Measurements from ENCODE around the gene E2F3. TPM values are rescaled to one million over a fixed set of nuclear protein-coding genes. Genes with fewer than 3 reads are reported as not detected.

The E2F3 gene
- total RNA-seq, 2 experiments from 2014 or later, result 16.0 to 17.0 TPM

- TF ChIP-seq, protein P1, sequence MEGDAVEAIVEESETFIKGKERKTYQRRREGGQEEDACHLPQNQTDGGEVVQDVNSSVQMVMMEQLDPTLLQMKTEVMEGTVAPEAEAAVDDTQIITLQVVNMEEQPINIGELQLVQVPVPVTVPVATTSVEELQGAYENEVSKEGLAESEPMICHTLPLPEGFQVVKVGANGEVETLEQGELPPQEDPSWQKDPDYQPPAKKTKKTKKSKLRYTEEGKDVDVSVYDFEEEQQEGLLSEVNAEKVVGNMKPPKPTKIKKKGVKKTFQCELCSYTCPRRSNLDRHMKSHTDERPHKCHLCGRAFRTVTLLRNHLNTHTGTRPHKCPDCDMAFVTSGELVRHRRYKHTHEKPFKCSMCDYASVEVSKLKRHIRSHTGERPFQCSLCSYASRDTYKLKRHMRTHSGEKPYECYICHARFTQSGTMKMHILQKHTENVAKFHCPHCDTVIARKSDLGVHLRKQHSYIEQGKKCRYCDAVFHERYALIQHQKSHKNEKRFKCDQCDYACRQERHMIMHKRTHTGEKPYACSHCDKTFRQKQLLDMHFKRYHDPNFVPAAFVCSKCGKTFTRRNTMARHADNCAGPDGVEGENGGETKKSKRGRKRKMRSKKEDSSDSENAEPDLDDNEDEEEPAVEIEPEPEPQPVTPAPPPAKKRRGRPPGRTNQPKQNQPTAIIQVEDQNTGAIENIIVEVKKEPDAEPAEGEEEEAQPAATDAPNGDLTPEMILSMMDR (IDR thresholded peaks at IDR 0.05), result no peak
- H3K9me3 Mint-ChIP-seq, result no peaks in the 10 kb centered on the region
- ATAC-seq (peak; percentile 79), DNase-seq (peak; percentile 15)
- peaks cover 64% of the 10 kb centered on the region for H3K36me3 Mint-ChIP-seq (ENCODE audit: low read depth)
- intact Hi-C loops (cut with micrococcal nuclease), result no loop called here
- H3K27me3 Mint-ChIP-seq, result no peaks in the 10 kb centered on the region
- ChIA-PET CTCF (interaction anchor here (1.0 to 1.2 kb wide), 2 partner anchors 114 to 119 kb away, joined by 3 to 8 read pairs; no protein-coding TSS in a partner anchor), POLR2A (interaction anchor here (1.0 kb wide), 1 partner anchor 90 kb away, joined by 3 read pairs; no protein-coding TSS in a partner anchor)
- H3K4me1 Mint-ChIP-seq (ENCODE audit: low read depth), result peaks cover 72% of the 10 kb centered on the region
- peak overlapping the region; percentile 36 for H3K4me3 Mint-ChIP-seq
- peak overlapping the region; percentile 74 for H3K27ac Mint-ChIP-seq
Measured at GRCh38 chr6:20409427-20409971, 7.8 kb downstream of the E2F3 start.

- intact Hi-C loops (cut with micrococcal nuclease), result no loop called here
- TF ChIP-seq, protein P1 (IDR thresholded peaks at IDR 0.05), result no peak
- Mint-ChIP-seq H3K36me3 (ENCODE audit: low read depth) (peaks cover 53% of the 10 kb centered on the region), H3K4me3 (no peak overlapping the region), H3K27me3 (no peaks in the 10 kb centered on the region), H3K9me3 (no peaks in the 10 kb centered on the region), H3K4me1 (ENCODE audit: low read depth) (peaks cover 80% of the 10 kb centered on the region), H3K27ac (peak overlapping the region; percentile 56)
- ATAC-seq (no peak), DNase-seq (no peak)
- CTCF ChIA-PET, result no interaction called here
- POLR2A ChIA-PET, result interaction anchor here (0.6 kb wide), 1 partner anchor 84 kb away, joined by 4 read pairs; no protein-coding TSS in a partner anchor
Measured at GRCh38 chr6:20411544-20411943, 9.9 kb downstream of the E2F3 start.

GRCh38 chr6:20411953-20412681 lies 10.4 kb downstream of the E2F3 start:
- ATAC-seq (no peak), DNase-seq (no peak)
- Mint-ChIP-seq H3K4me1 (ENCODE audit: low read depth) (peaks cover 80% of the 10 kb centered on the region), H3K27ac (peak overlapping the region; percentile 56), H3K9me3 (no peaks in the 10 kb centered on the region), H3K36me3 (ENCODE audit: low read depth) (peaks cover 47% of the 10 kb centered on the region), H3K27me3 (no peaks in the 10 kb centered on the region), H3K4me3 (no peak overlapping the region)
- intact Hi-C loops (cut with micrococcal nuclease), result no loop called here
- TF ChIP-seq, protein P1 (IDR thresholded peaks at IDR 0.05), result no peak
- ChIA-PET CTCF (no interaction called here), POLR2A (interaction anchor here (1.8 kb wide), 1 partner anchor 8 kb away, joined by 10 read pairs; no protein-coding TSS in a partner anchor)

GRCh38 chr6:20412682-20413073 lies 11.0 kb downstream of the E2F3 start:
- Mint-ChIP-seq H3K4me1 (ENCODE audit: low read depth) (peaks cover 77% of the 10 kb centered on the region), H3K9me3 (no peaks in the 10 kb centered on the region), H3K27me3 (no peaks in the 10 kb centered on the region), H3K4me3 (no peak overlapping the region), H3K27ac (peak overlapping the region; percentile 14), H3K36me3 (ENCODE audit: low read depth) (peaks cover 42% of the 10 kb centered on the region)
- ChIA-PET CTCF (interaction anchor here (1.5 to 1.8 kb wide), 2 partner anchors 111 to 116 kb away, joined by 4 read pairs; no protein-coding TSS in a partner anchor), POLR2A (interaction anchor here (1.8 kb wide), 1 partner anchor 8 kb away, joined by 10 read pairs; no protein-coding TSS in a partner anchor)
- ATAC-seq, result no peak
- intact Hi-C loops (cut with micrococcal nuclease), result no loop called here
- TF ChIP-seq, protein P1 (IDR thresholded peaks at IDR 0.05), result no peak
- DNase-seq, result no peak

GRCh38 chr6:20413826-20414225 lies 12.1 kb downstream of the E2F3 start:
- ChIA-PET CTCF (interaction anchor here (1.5 to 2.5 kb wide), 3 partner anchors 9 to 114 kb away, joined by 4 to 16 read pairs (median 4); no protein-coding TSS in a partner anchor), POLR2A (interaction anchor here (1.2 to 1.8 kb wide), 2 partner anchors 10 to 93 kb away, joined by 4 to 10 read pairs; no protein-coding TSS in a partner anchor)
- Mint-ChIP-seq H3K36me3 (ENCODE audit: low read depth) (peaks cover 37% of the 10 kb centered on the region), H3K4me3 (no peak overlapping the region), H3K4me1 (ENCODE audit: low read depth) (peaks cover 75% of the 10 kb centered on the region), H3K27ac (no peak overlapping the region), H3K9me3 (no peaks in the 10 kb centered on the region), H3K27me3 (no peaks in the 10 kb centered on the region)
- intact Hi-C loops (cut with micrococcal nuclease), result no loop called here
- ATAC-seq (no peak), DNase-seq (no peak)
- TF ChIP-seq, protein P1 (IDR thresholded peaks at IDR 0.05), result no peak

All from activated CD8-positive, alpha-beta T cell treated with anti-CD3 and anti-CD28 coated beads for 36 hours (primary cell).